Kidney (tissue), 14 donors: ENCODE measurements around the gene HECTD4. TPM values are rescaled to one million over a fixed set of nuclear protein-coding genes. Genes with fewer than 3 reads are reported as not detected.

Source experiments
- DNase-seq, 5 donors: peaks; one replicate each; pipeline ENCODE4 v3.0.0-alpha.2; 2013 to 2020
- FAIRE-seq: peaks from 2 replicates; lab custom pipeline; 2012; peaks lifted over from hg19 to GRCh38; lab: Jason Lieb, UNC
- H3K27ac ChIP-seq, 2 donors: one replicate each; pipeline ENCODE4 v1.7.0; 2013; ENCODE audit warnings: low read depth in 2 of 2, low read length in 2 of 2, inconsistent platforms in 1 of 2
- H3K27me3 ChIP-seq: one replicate; pipeline ENCODE4 v1.7.1; 2013; ENCODE audit warnings: low read length, inconsistent platforms; ENCODE audit not compliant: control insufficient read depth, insufficient read depth
- H3K36me3 ChIP-seq, 3 donors: one replicate each; pipeline versions ENCODE4 v1.7.0 to v1.7.1; 2013; ENCODE audit warnings: low read length in 3 of 3, control low read depth in 1 of 3, inconsistent platforms in 1 of 3; ENCODE audit not compliant: insufficient read depth in 3 of 3, control insufficient read depth in 2 of 3
- H3K4me1 ChIP-seq, 3 donors: one replicate each; pipeline versions ENCODE4 v1.7.0 to v1.7.1; 2013; ENCODE audit warnings: low read length in 3 of 3, inconsistent platforms in 1 of 3, low read depth in 1 of 3; ENCODE audit not compliant: control insufficient read depth in 2 of 3, insufficient read depth in 2 of 3
- H3K4me3 ChIP-seq, 3 donors: one replicate each; pipeline versions ENCODE4 v1.7.0 to v1.8.1; 2013; ENCODE audit warnings: low read length in 3 of 3, control low read depth in 1 of 3, inconsistent platforms in 1 of 3
- H3K9ac ChIP-seq, 3 donors: one replicate each; pipeline versions ENCODE4 v1.7.0 to v1.7.1; 2013; ENCODE audit warnings: low read length in 3 of 3, control low read depth in 1 of 3, inconsistent platforms in 1 of 3
- H3K9me3 ChIP-seq, 3 donors: one replicate each; pipeline versions ENCODE4 v1.7.0 to v1.7.1; 2013; ENCODE audit warnings: low read length in 3 of 3, control low read depth in 1 of 3, inconsistent platforms in 1 of 3; ENCODE audit not compliant: control insufficient read depth in 2 of 3, insufficient read depth in 1 of 3
- CTCF ChIP-seq: IDR thresholded peaks from 3 replicates; pipeline ENCODE4 v1.5.1; 2012; ENCODE audit warnings: mild to moderate bottlenecking, moderate library complexity, borderline replicate concordance; ENCODE audit not compliant: insufficient read depth; ENCODE audit errors: extremely low read depth
- intact Hi-C: fragments of 100-400 bp; cut with DNase I; formaldehyde crosslinking; loops from one replicate; pipeline ENCODE4 v1.11.1; 2022
- polyA plus RNA-seq: library from polyadenylated mRNA; stranded (reverse); fragments of 350-450 nt; fragmentation: Illumina TruSeq; extraction: RNeasy Lipid Tissue Mini Kit (QIAGEN cat#74804); gene quantifications from one replicate; pipeline ENCODE4 v1.2.3, GENCODE V29; 2014; ENCODE audit warnings: low read depth, low replicate concordance; ENCODE audit not compliant: insufficient read depth
- total RNA-seq: library from RNA; stranded (reverse); fragmentation: NEBNext Ultra II Directional; extraction: Animal tissue kit (Norgen Biotek cat#: 25700); gene quantifications from one replicate; pipeline ENCODE4 v1.2.1, GENCODE V29; 2021
- donor health status: control.
- donor health status: control.
- donor health status: control.
- donor health status: control.
- donor health status: control.
- donor health status: DM: yes; HTN: yes; CAD: no.
- donor health status: Normal renal cell carcinoma (clear cell type).

Gene HECTD4
- total and polyA plus RNA-seq, 2 donors from 2014 or later: 15.6 to 53.1 TPM

- DNase-seq (no peak), FAIRE-seq (no peak)
- H3K9me3 ChIP-seq: no peaks in the 10 kb centered on the region
- no peak overlapping the region for H3K27ac ChIP-seq
- no peak overlapping the region for H3K9ac ChIP-seq
- H3K27me3 ChIP-seq: no peaks in the 10 kb centered on the region
- H3K4me1 ChIP-seq: no peaks in the 10 kb centered on the region
- intact Hi-C loops: no loop called here
- H3K36me3 ChIP-seq: no peaks in the 10 kb centered on the region
- H3K4me3 ChIP-seq: no peak overlapping the region
- TF ChIP-seq CTCF: no peak
Measured at GRCh38 chr12:112362310-112362709, 19.9 kb downstream of the HECTD4 start.

GRCh38 chr12:112361271-112361670 lies 21.0 kb downstream of the HECTD4 start:
- no peak for FAIRE-seq
- intact Hi-C loops: no loop called here
- no peak for TF ChIP-seq CTCF

GRCh38 chr12:112359290-112359689 lies 22.9 kb downstream of the HECTD4 start:
- DNase-seq: no peak
- FAIRE-seq: no peak
- intact Hi-C loops: no loop called here
- Histone ChIP-seq H3K9me3 (no peaks in the 10 kb centered on the region), H3K27ac (no peak overlapping the region), H3K9ac (no peak overlapping the region), H3K27me3 (no peaks in the 10 kb centered on the region), H3K36me3 (no peaks in the 10 kb centered on the region), H3K4me3 (no peak overlapping the region), H3K4me1 (no peaks in the 10 kb centered on the region)
- no peak for TF ChIP-seq CTCF

More at GRCh38 chr12:112361271-112361670, 21.0 kb downstream of the HECTD4 start:
- no peak overlapping the region for H3K9ac ChIP-seq
- no peak overlapping the region for H3K27ac ChIP-seq
- no peaks in the 10 kb centered on the region for H3K27me3 ChIP-seq
- H3K36me3 ChIP-seq: no peaks in the 10 kb centered on the region
- DNase-seq: no peak
- no peak overlapping the region for H3K4me3 ChIP-seq
- no peaks in the 10 kb centered on the region for H3K4me1 ChIP-seq
- H3K9me3 ChIP-seq: no peaks in the 10 kb centered on the region

GRCh38 chr12:112357214-112357613 lies 25.0 kb downstream of the HECTD4 start:
- Histone ChIP-seq H3K36me3 (no peaks in the 10 kb centered on the region), H3K4me1 (no peaks in the 10 kb centered on the region), H3K27me3 (no peaks in the 10 kb centered on the region), H3K9me3 (no peaks in the 10 kb centered on the region), H3K4me3 (no peak overlapping the region), H3K27ac (no peak overlapping the region), H3K9ac (no peak overlapping the region)
- FAIRE-seq: no peak
- intact Hi-C loops: no loop called here
- DNase-seq: no peak
- no peak for TF ChIP-seq CTCF
